SU-DHL-6 (cell line): ENCODE measurements around the gene KCNN2.

Experiments used
- H2AFZ ChIP-seq: fragments of 200-600 bp; sonication (generic); 2 replicates; pipeline ENCODE4 v1.6.1; 2014; ENCODE audit warnings: low read depth, mild to moderate bottlenecking, moderate library complexity, mixed read lengths, antibody characterized with exemption, low read length; ENCODE audit not compliant: severe bottlenecking
- H3F3A ChIP-seq: fragments of 200-600 bp; shearing (Covaris generic); 2 replicates; pipeline ENCODE4 v1.6.0; 2016; ENCODE audit warnings: antibody characterized with exemption, mild to moderate bottlenecking; ENCODE audit not compliant: insufficient read depth
- H3K27ac ChIP-seq: fragments of 200-600 bp; sonication (generic); 2 replicates; pipeline ENCODE4 v1.5.1; 2016; ENCODE audit warnings: low read depth, mild to moderate bottlenecking, low read length, moderate library complexity, mixed read lengths
- H3K27me3 ChIP-seq: fragments of 200-600 bp; sonication (generic), shearing (Covaris generic); 2 replicates; pipeline ENCODE4 v1.6.0; 2014; ENCODE audit warnings: mild to moderate bottlenecking, low read length
- H3K36me3 ChIP-seq: fragments of 200-600 bp; sonication (generic); 2 replicates; pipeline ENCODE4 v1.6.1; 2014; ENCODE audit warnings: mild to moderate bottlenecking, low read length, mixed read lengths
- H3K4me2 ChIP-seq: fragments of 300-600, 200-600 bp; shearing (Covaris generic), sonication (generic); 2 replicates; pipeline ENCODE4 v1.6.0; 2014; ENCODE audit warnings: low read length, low read depth, mild to moderate bottlenecking; ENCODE audit not compliant: poor library complexity, severe bottlenecking
- H3K4me3 ChIP-seq: fragments of 200-600 bp; sonication (generic); 2 replicates; pipeline ENCODE4 v1.5.1; 2014; ENCODE audit warnings: antibody characterized with exemption, low read length, mild to moderate bottlenecking, mixed read lengths; ENCODE audit not compliant: insufficient read depth, poor library complexity, severe bottlenecking
- H3K79me2 ChIP-seq: fragments of 200-600 bp; sonication (generic); 2 replicates; pipeline ENCODE4 v1.6.1; 2014; ENCODE audit warnings: mild to moderate bottlenecking, low read length, moderate library complexity; ENCODE audit not compliant: insufficient read depth
- H3K9ac ChIP-seq: fragments of 200-600 bp; sonication (generic); 2 replicates; pipeline ENCODE4 v1.7.0; 2014; ENCODE audit warnings: mild to moderate bottlenecking, low read length
- H3K9me2 ChIP-seq: fragments of 200-600 bp; sonication (generic); replicated peaks from 2 replicates; pipeline ENCODE4 v1.6.1; 2014; ENCODE audit warnings: low read length; ENCODE audit not compliant: insufficient read depth
- H3K9me3 ChIP-seq: fragments of 200-600 bp; sonication (generic); 2 replicates; pipeline ENCODE4 v1.6.1; 2014; ENCODE audit warnings: low read length, mixed read lengths; ENCODE audit not compliant: insufficient read depth
- H4K20me1 ChIP-seq: fragments of 200-600 bp; sonication (generic); 2 replicates; pipeline ENCODE4 v1.6.1; 2014; ENCODE audit warnings: low read depth, mild to moderate bottlenecking, antibody characterized with exemption, low read length, moderate library complexity, mixed read lengths
- CTCF ChIP-seq: fragments of 200-600 bp; sonication (generic); IDR thresholded peaks from one replicate; pipeline ENCODE4 v1.5.1; 2017; ENCODE audit warnings: antibody characterized with exemption, mild to moderate bottlenecking, low read length, moderate library complexity; ENCODE audit not compliant: insufficient read depth, poor library complexity, severe bottlenecking
- EZH2phosphoT487 ChIP-seq: fragments of 200-600 bp; sonication (generic), shearing (Covaris generic); conservative IDR thresholded peaks from 2 replicates; pipeline ENCODE4 v1.6.1; 2018; ENCODE audit warnings: mild to moderate bottlenecking, antibody characterized with exemption, low read length, moderate library complexity, mixed read lengths

The KCNN2 gene

GRCh38 chr5:114447084-114447773 is 85.4 kb downstream of the KCNN2 start:
- no peak overlapping the region for H3K27ac ChIP-seq
- TF ChIP-seq EZH2phosphoT487 (no peak), CTCF (no peak)

GRCh38 chr5:114448481-114448880 is 86.6 kb downstream of the KCNN2 start:
- Histone ChIP-seq H3K4me2 (no peak overlapping the region), H4K20me1 (no peaks in the 10 kb centered on the region), H3K79me2 (no peaks in the 10 kb centered on the region), H2AFZ (no peak overlapping the region), H3K9ac (no peak overlapping the region), H3F3A (no peaks in the 10 kb centered on the region), H3K36me3 (no peaks in the 10 kb centered on the region), H3K4me3 (no peak overlapping the region), H3K27me3 (no peaks in the 10 kb centered on the region), H3K9me3 (no peaks in the 10 kb centered on the region), H3K27ac (no peak overlapping the region), H3K9me2 (no peaks in the 10 kb centered on the region)
- no peak for TF ChIP-seq CTCF
- TF ChIP-seq EZH2phosphoT487: no peak

More at GRCh38 chr5:114447084-114447773, 85.4 kb downstream of the KCNN2 start:
- Histone ChIP-seq H3F3A (no peaks in the 10 kb centered on the region), H2AFZ (no peak overlapping the region), H3K4me3 (no peak overlapping the region), H3K79me2 (no peaks in the 10 kb centered on the region), H3K9ac (no peak overlapping the region), H3K27me3 (no peaks in the 10 kb centered on the region), H3K9me3 (no peaks in the 10 kb centered on the region), H4K20me1 (no peaks in the 10 kb centered on the region), H3K36me3 (no peaks in the 10 kb centered on the region), H3K9me2 (no peaks in the 10 kb centered on the region), H3K4me2 (no peak overlapping the region)

GRCh38 chr5:114449860-114450421 is 88.1 kb downstream of the KCNN2 start:
- Histone ChIP-seq H3K4me2 (no peak overlapping the region), H3K79me2 (no peaks in the 10 kb centered on the region), H3K36me3 (no peaks in the 10 kb centered on the region), H3F3A (no peaks in the 10 kb centered on the region), H3K27ac (no peak overlapping the region), H3K27me3 (no peaks in the 10 kb centered on the region), H2AFZ (no peak overlapping the region), H4K20me1 (no peaks in the 10 kb centered on the region), H3K9ac (no peak overlapping the region), H3K4me3 (no peak overlapping the region), H3K9me2 (no peaks in the 10 kb centered on the region), H3K9me3 (no peaks in the 10 kb centered on the region)
- no peak for TF ChIP-seq EZH2phosphoT487
- peak; percentile 56 for TF ChIP-seq CTCF
